ENCODE data around the gene APPL2. TPM values are rescaled to one million over a fixed set of nuclear protein-coding genes. Genes with fewer than 3 reads are reported as not detected.

Gene APPL2
- total RNA-seq, result 31.6 and 37.3 TPM in 2 replicates

GRCh38 chr12:105235732-105236476, at the start of gene APPL2:
Gene APPL2 (minus strand): TSS chr12:105236174. CDS start chr12:105236012, 162 bp downstream.

Other genes starting within 250 kb of the APPL2 start
- gene NOPCHAP1, start 249.9 kb downstream of the APPL2 start, total RNA-seq, result 7.5 and 13.3 TPM in 2 replicates
- 19.2 and 19.3 TPM in 2 replicates for gene ALDH1L2, start 151.7 kb downstream of the APPL2 start, total RNA-seq
- gene WASHC4, start 128.4 kb downstream of the APPL2 start, total RNA-seq, result 60.5 and 86.0 TPM in 2 replicates
- 22.0 and 104 TPM in 2 replicates for gene C12orf75, start 94.5 kb upstream of the APPL2 start, total RNA-seq